Astrocyte (in vitro differentiated cells and primary cell): Measurements from ENCODE around the gene DDX1. TPM values are rescaled to one million over a fixed set of nuclear protein-coding genes. Genes with fewer than 3 reads are reported as not detected.

Source experiments
- DNase-seq: peaks from one replicate; pipeline ENCODE4 v3.0.0-alpha.2; 2010; ENCODE audit warnings: low read depth
- FAIRE-seq: peaks from 2 replicates; lab custom pipeline; 2011; peaks lifted over from hg19 to GRCh38; lab: Jason Lieb, UNC
- H2AFZ ChIP-seq: 2 replicates; pipeline ENCODE4 v1.6.0; 2012; ENCODE audit warnings: low read depth, low read length, inconsistent platforms
- H3K27ac ChIP-seq: 2 replicates; pipeline ENCODE4 v1.5.1; 2011; ENCODE audit warnings: low read depth, low read length, inconsistent platforms
- H3K27me3 ChIP-seq: 2 replicates; pipeline ENCODE4 v1.6.0; 2011; ENCODE audit warnings: low read length, inconsistent platforms; ENCODE audit not compliant: insufficient read depth
- H3K36me3 ChIP-seq: 2 replicates; pipeline ENCODE4 v1.5.1; 2011; ENCODE audit warnings: low read length, inconsistent platforms; ENCODE audit not compliant: insufficient read depth
- H3K4me1 ChIP-seq: 2 replicates; pipeline ENCODE4 v1.5.1; 2011; ENCODE audit warnings: low read length, inconsistent platforms; ENCODE audit not compliant: insufficient read depth
- H3K4me2 ChIP-seq: 2 replicates; pipeline ENCODE4 v1.6.0; 2012; ENCODE audit warnings: low read length, inconsistent platforms
- H3K4me3 ChIP-seq: 2 replicates; pipeline ENCODE4 v1.5.1; 2011; ENCODE audit warnings: low read depth, mild to moderate bottlenecking, low read length, inconsistent platforms; ENCODE audit not compliant: insufficient read depth
- H3K79me2 ChIP-seq: 2 replicates; pipeline ENCODE4 v1.6.0; 2012; ENCODE audit warnings: mild to moderate bottlenecking, low read length, inconsistent platforms; ENCODE audit not compliant: insufficient read depth
- H3K9ac ChIP-seq: 2 replicates; pipeline ENCODE4 v1.6.0; 2012; ENCODE audit warnings: mild to moderate bottlenecking, low read length, inconsistent platforms
- H3K9me3 ChIP-seq: 2 replicates; pipeline ENCODE4 v1.5.1; 2012; ENCODE audit warnings: low read depth, mild to moderate bottlenecking, low read length, inconsistent platforms; ENCODE audit not compliant: insufficient read depth
- H4K20me1 ChIP-seq: 2 replicates; pipeline ENCODE4 v1.6.0; 2012; ENCODE audit warnings: low read length, inconsistent platforms; ENCODE audit not compliant: insufficient read depth
- H3K27ac Mint-ChIP-seq: one replicate; pipeline ENCODE4 v1.8.0; 2021; ENCODE audit warnings: mild to moderate bottlenecking, mixed read lengths; ENCODE audit not compliant: unreplicated experiment
- H3K27me3 Mint-ChIP-seq: one replicate; pipeline ENCODE4 v1.8.0; 2021; ENCODE audit warnings: low read depth, mixed read lengths; ENCODE audit not compliant: unreplicated experiment
- H3K36me3 Mint-ChIP-seq: one replicate; pipeline ENCODE4 v1.8.0; 2021; ENCODE audit warnings: low read depth, mixed read lengths; ENCODE audit not compliant: unreplicated experiment
- H3K4me1 Mint-ChIP-seq: one replicate; pipeline ENCODE4 v1.8.0; 2021; ENCODE audit warnings: low read depth, mixed read lengths; ENCODE audit not compliant: unreplicated experiment
- H3K4me3 Mint-ChIP-seq: one replicate; pipeline ENCODE4 v1.8.0; 2021; ENCODE audit warnings: mild to moderate bottlenecking, moderate library complexity, mixed read lengths; ENCODE audit not compliant: unreplicated experiment
- H3K9me3 Mint-ChIP-seq: one replicate; pipeline ENCODE4 v1.8.0; 2021; ENCODE audit warnings: mild to moderate bottlenecking, mixed read lengths; ENCODE audit not compliant: unreplicated experiment
- CTCF ChIP-seq: IDR thresholded peaks from 2 replicates; pipeline ENCODE4 v1.5.1; 2011; ENCODE audit warnings: low read depth, mild to moderate bottlenecking, inconsistent platforms, low read length, moderate library complexity; ENCODE audit not compliant: insufficient read depth
- EZH2 ChIP-seq: IDR thresholded peaks from 2 replicates; pipeline ENCODE4 v1.6.1; 2012; ENCODE audit warnings: mild to moderate bottlenecking, low read length, inconsistent platforms; ENCODE audit not compliant: insufficient read depth
- total RNA-seq: library from RNA; stranded (reverse); gene quantifications from 2 replicates; pipeline ENCODE4 v1.2.1, GENCODE V29; 2021

The DDX1 gene
- total RNA-seq, 1 donor from 2014 or later, result 146 TPM

GRCh38 chr2:15619510-15619909, 27.8 kb downstream of the DDX1 start:
- H3K9me3 Mint-ChIP-seq, result no peaks in the 10 kb centered on the region
- H3K4me1 ChIP-seq, result no peaks in the 10 kb centered on the region
- H3K4me2 ChIP-seq, result no peak overlapping the region
- no peak overlapping the region for H3K27ac Mint-ChIP-seq
- H3K4me3 ChIP-seq, result no peak overlapping the region
- no peak overlapping the region for H3K27ac ChIP-seq
- no peaks in the 10 kb centered on the region for H3K27me3 Mint-ChIP-seq
- no peaks in the 10 kb centered on the region for H3K79me2 ChIP-seq
- DNase-seq (no peak), FAIRE-seq (no peak)
- H3K36me3 ChIP-seq, result peaks cover 58% of the 10 kb centered on the region
- no peak overlapping the region for H2AFZ ChIP-seq
- TF ChIP-seq CTCF (no peak), EZH2 (no peak)
- H3K4me3 Mint-ChIP-seq, result no peak overlapping the region
- no peaks in the 10 kb centered on the region for H3K9me3 ChIP-seq
- peaks cover 4% of the 10 kb centered on the region for H3K36me3 Mint-ChIP-seq
- no peaks in the 10 kb centered on the region for H3K4me1 Mint-ChIP-seq
- H3K27me3 ChIP-seq, result no peaks in the 10 kb centered on the region
- H4K20me1 ChIP-seq, result peaks cover 9% of the 10 kb centered on the region
- no peak overlapping the region for H3K9ac ChIP-seq

DNA sequence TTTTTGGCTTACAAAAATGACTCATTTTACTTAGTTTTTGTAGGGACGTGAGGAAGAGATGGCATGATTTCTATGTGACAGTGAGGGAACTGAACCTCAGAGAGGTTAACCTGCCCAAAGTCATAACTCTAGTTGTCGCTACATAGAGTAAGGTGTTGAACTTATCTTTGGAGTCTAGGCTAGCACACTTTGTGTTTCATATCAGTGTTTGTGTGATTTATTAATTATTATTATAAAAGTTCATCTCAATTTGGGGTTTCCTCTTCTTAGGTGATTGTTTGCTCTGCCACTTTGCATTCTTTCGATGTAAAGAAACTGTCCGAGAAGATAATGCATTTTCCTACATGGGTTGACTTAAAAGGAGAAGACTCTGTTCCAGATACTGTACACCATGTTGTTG, 28.3 kb downstream of the DDX1 start:
- DNase-seq, result no peak
- no peak for TF ChIP-seq EZH2
- no peak for TF ChIP-seq CTCF

GRCh38 chr2:15620340-15620739, 28.7 kb downstream of the DDX1 start:
- peaks cover 4% of the 10 kb centered on the region for H4K20me1 ChIP-seq
- DNase-seq, result no peak
- H3K4me3 ChIP-seq, result no peak overlapping the region
- no peaks in the 10 kb centered on the region for H3K79me2 ChIP-seq
- no peak overlapping the region for H3K27ac ChIP-seq
- no peaks in the 10 kb centered on the region for H3K4me1 ChIP-seq
- H2AFZ ChIP-seq, result no peak overlapping the region
- FAIRE-seq, result no peak
- no peaks in the 10 kb centered on the region for H3K27me3 ChIP-seq
- H3K4me2 ChIP-seq, result no peak overlapping the region
- no peak overlapping the region for H3K9ac ChIP-seq
- Mint-ChIP-seq H3K27me3 (no peaks in the 10 kb centered on the region), H3K4me1 (no peaks in the 10 kb centered on the region), H3K27ac (no peak overlapping the region), H3K36me3 (peaks cover 4% of the 10 kb centered on the region), H3K9me3 (no peaks in the 10 kb centered on the region), H3K4me3 (no peak overlapping the region)
- no peak for TF ChIP-seq EZH2
- TF ChIP-seq CTCF, result no peak
- peaks cover 66% of the 10 kb centered on the region for H3K36me3 ChIP-seq
- no peaks in the 10 kb centered on the region for H3K9me3 ChIP-seq

More for the DNA sequence above, 28.3 kb downstream of the DDX1 start:
- Histone ChIP-seq H3K4me1 (no peaks in the 10 kb centered on the region), H3K36me3 (peaks cover 63% of the 10 kb centered on the region), H3K4me2 (no peak overlapping the region), H3K79me2 (no peaks in the 10 kb centered on the region), H4K20me1 (peaks cover 8% of the 10 kb centered on the region), H3K27ac (no peak overlapping the region), H3K4me3 (no peak overlapping the region), H3K9me3 (no peaks in the 10 kb centered on the region), H3K27me3 (no peaks in the 10 kb centered on the region), H2AFZ (no peak overlapping the region), H3K9ac (no peak overlapping the region)
- H3K27me3 Mint-ChIP-seq, result no peaks in the 10 kb centered on the region
- no peaks in the 10 kb centered on the region for H3K4me1 Mint-ChIP-seq
- no peak for FAIRE-seq
- no peaks in the 10 kb centered on the region for H3K9me3 Mint-ChIP-seq
- no peak overlapping the region for H3K27ac Mint-ChIP-seq
- H3K4me3 Mint-ChIP-seq, result no peak overlapping the region
- H3K36me3 Mint-ChIP-seq, result peaks cover 4% of the 10 kb centered on the region
